ENCODE data around the gene FAM3B.

FAM3B gene

GRCh38 chr21:41321211-41321907 is 4.8 kb downstream of the FAM3B start:
- DNase-seq: no peak

DNA sequence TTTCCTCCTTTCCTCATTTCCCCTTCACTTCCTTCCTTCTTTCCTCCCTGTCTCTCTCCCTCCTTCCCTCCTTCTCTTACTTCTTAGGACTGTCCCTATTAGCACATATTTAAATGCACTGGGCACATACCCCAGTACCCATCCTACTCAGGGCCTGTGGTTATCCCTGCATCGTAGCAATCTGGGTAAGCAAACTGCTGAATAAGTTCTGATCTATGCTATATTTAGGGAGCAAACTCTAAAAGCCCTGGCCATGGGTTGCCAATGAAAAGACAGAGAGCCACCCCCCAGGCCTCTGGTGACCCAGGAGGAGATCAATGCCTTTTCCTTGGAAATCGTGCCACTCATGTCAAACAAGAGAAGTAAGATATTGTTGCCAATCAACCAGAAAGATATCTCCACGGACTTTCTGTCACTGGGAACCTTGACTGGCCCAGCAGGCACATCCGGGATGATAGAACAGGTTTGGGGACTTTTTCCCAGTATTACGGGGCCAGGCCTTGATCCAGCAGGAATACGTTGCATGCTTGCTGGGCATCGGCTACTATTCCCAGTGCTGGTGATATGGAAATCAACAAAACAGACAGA is 5.4 kb downstream of the FAM3B start:
- DNase-seq: no peak

GRCh38 chr21:41322496-41323382 is 6.1 kb downstream of the FAM3B start:
- no peak for DNase-seq

GRCh38 chr21:41325138-41325912 is 8.7 kb downstream of the FAM3B start:
- DNase-seq: no peak

DNA sequence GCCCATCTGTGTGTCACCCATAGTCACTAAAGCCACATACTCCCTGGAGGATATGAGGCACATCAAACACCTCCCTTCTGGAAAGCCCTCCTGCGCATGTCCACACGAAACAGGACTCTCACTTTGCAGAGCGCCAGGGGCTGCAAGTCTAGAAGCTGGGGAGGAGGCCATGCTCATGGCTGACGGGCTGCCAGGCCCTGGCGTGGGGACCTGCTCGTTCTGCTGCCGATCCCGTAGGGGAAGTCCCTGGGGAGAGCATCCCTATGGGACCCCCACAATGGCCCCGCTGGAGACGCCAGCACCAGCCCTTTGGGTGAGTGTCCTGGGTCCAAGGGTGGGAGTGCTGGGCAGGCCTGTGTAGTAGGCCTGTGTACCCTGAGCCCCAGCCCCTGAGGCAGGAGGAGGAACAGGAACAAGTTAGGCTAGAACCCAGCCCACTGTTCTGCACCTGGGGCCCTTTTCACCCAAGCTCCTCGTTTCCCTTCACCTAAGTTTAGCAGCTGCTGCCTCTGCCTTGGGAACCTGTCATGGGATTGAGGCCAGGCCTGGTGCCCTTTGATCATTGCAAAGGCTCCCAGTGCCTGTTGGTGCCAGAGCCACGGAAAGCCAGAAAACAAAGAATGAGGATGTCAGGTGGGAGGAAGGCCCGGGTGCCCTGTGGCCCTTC is 9.9 kb downstream of the FAM3B start:
- no peak for DNase-seq

- DNase-seq: no peak
These were observed 11.2 kb downstream of the FAM3B start for GRCh38 chr21:41327753-41328152.

- no peak for DNase-seq
These were observed 12.3 kb downstream of the FAM3B start for GRCh38 chr21:41328660-41329607.

- no peak for DNase-seq
These were observed 17.2 kb downstream of the FAM3B start for GRCh38 chr21:41333752-41334151.

DNA sequence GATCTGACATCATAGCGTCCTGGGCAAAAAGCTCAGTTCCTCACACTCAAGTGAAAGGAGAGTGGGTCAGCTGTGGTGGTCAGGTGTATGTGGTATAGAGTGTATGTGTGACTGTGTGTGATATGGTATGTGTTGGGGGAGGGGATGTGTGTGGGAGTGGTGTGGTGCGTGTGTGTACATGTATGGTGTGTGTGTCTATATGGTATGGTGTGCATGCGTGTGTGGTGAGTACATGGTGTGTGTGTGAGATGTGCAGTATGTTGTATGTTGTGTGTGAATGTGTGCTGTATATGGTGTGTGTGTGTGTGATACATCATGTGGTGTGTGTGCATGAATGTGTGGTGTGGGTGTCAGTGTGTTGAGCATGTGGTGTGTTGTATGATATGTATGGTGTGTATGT is 20.9 kb downstream of the FAM3B start:
- DNase-seq: no peak

DNA sequence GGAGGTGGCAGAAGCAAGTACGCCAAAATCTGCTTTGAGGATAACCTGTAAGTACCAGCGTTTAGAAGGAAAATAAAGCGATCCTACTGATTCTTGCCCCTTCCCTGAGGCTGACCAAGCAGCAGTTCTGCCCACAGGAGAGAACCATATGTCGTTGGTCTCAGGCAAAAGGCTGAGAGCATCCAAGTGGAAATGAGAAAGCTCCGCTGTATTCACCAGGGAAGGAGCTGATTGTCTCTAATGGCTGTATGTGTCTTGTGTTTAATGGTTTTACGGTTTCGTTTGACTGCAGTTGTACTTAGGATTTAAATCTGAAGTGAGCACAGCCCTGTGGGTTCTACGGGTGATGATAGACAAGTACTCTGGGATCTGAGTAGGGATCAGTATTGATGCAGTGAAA is 21.9 kb downstream of the FAM3B start:
- no peak for DNase-seq

- no peak for DNase-seq
These were observed 25.4 kb downstream of the FAM3B start for GRCh38 chr21:41342035-41342434.

DNA sequence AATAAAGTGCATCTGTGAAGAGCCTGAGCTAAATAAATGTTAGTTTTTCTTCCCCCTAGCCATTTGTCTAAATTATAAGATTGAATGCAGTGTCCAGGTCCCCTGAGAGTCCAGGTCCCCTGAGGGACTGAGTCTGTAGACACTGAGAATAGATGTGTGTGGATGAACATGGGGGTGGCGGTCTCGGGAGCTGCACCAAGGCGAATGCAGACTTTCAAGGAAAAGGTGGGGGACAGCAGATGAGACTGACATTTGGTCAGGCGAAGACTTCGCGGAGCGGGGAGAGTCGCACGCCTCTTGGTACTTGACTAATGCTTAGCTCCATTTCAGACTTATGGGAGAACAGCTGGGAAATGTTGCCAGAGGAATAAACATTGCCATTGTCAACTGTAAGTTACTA is 27.5 kb downstream of the FAM3B start:
- DNase-seq: no peak

- DNase-seq: no peak
These were observed 28.8 kb downstream of the FAM3B start for GRCh38 chr21:41345356-41345755.

DNA sequence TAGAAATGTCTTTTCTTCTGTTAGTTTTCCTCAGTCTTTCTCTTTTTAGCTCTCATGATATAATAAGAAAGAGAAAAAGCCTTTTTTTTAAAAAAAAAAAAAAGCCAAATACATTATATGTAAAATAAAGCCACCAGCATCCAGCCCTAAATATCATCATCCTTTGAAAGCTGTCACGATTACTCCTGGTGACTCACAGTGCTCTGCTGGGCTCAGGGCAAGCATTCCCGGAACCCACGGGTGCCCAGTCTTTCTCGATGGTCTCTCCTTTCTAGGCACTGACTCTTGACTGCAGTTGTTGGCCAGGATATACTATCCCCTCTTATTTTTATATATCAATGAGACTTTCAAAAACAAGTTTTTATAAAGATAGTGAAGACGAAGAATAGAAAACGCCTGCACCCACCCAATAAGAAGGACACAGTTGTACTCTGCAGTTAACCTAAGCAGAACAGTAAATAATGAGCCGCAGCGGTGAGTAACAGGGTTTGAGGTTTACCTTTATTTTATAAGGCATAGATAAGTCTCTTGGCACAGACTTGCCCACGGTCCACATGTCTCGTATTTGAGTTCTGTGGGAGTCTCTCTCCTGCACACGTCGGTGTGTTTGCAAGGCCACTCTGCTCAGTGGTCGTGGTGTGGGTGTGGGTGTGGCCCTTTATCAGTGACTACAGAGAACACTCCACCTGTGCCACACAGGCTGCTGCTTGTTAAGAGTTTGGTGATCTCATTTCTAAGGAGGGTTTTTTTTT is 29.5 kb downstream of the FAM3B start:
- DNase-seq: no peak

GRCh38 chr21:41346758-41347157 is 30.2 kb downstream of the FAM3B start:
- DNase-seq: no peak

DNA sequence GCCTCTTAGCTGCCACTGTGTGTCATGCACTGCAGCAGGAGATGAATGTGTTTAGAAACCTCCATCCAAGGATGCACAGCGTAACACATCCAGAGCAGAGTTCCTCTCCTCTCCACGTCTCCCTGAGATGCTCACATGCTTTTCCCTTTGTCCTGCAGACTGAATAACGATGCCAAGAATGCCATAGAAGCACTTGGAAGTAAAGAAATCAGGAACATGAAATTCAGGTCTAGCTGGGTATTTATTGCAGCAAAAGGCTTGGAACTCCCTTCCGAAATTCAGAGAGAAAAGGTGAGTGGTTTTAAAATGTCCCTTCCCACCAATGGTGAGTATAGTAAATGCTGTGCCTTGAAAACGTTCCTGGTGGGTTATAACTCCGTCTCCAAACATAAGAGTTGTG is 31.8 kb downstream of the FAM3B start:
- no peak for DNase-seq

DNA sequence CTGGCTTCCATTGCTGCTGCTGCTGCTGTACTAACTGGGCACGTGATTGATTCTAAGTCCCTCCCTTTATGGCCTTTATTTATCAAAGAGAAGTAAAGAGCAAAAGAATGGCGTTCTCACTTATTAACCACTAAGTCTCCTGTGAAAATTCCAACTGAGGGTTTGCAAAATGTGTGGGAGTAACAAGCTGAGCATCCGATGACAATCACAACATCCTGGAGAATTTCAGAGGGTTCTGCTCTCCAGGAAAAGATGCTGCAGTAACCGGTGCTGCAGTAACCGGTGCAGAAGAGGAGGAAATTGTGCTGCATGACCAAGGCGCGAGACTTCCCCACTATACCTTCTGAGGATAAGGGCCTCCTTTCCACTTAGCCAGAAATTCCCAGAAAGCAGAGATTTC is 32.5 kb downstream of the FAM3B start:
- DNase-seq: no peak

DNA sequence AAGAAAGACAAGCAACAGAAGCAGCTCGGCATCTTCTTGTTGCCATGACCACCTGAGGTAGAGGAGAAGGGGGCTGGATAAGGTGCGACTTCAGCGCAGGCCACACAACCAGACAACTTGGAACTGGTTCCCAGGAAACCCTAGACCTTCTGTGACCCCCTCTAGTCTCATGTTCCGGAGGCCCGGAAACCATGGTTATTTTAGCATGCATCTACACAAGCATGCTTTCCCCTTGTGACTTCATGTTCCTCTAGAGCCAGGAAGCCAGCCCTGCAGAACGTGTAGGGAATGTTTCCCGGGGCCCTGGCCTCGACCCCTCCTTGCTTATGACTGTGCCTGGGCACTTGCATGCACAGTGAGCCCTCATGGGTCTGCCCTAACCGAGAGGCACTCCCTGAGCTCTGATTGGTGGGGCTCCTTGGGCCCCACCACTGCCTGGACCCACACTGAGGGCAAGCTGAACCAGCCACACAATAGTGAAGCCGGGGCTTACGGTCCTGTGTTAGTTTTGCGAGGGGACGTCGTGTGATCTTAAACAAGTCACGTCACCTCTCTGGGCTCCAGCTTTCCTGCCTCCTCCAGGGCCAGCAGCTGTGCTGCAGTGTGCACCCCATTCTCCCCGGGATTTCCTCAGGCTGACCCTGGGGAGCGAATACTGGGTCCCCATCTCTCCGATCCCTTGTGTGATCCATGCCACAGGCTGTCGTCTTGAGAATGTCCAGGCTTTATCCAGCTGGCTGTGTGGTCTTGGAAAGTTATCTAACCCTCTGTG is 33.2 kb downstream of the FAM3B start:
- DNase-seq: no peak

- no peak for DNase-seq
These were observed 34.0 kb downstream of the FAM3B start for GRCh38 chr21:41350436-41351155.
